Adipocyte (in vitro differentiated cells): ENCODE data around the gene CRACDL.

Experiments used
- DNase-seq: peaks from one replicate; pipeline ENCODE4 v3.0.0-alpha.2; 2015; ENCODE audit warnings: low read depth
- H3K27me3 ChIP-seq: replicated peaks from 2 replicates; pipeline ENCODE4 v1.7.0; 2013; ENCODE audit warnings: mild to moderate bottlenecking, low read length, moderate library complexity; ENCODE audit not compliant: control insufficient read depth, insufficient read depth
- H3K36me3 ChIP-seq: 2 replicates; pipeline ENCODE4 v1.7.0; 2013; ENCODE audit warnings: low read length, mild to moderate bottlenecking, moderate library complexity; ENCODE audit not compliant: control insufficient read depth, insufficient read depth, severe bottlenecking
- H3K4me1 ChIP-seq: 2 replicates; pipeline ENCODE4 v1.7.0; 2013; ENCODE audit warnings: mild to moderate bottlenecking, low read length, moderate library complexity; ENCODE audit not compliant: control insufficient read depth, insufficient read depth
- H3K4me3 ChIP-seq: 2 replicates; pipeline ENCODE4 v1.7.0; 2013; ENCODE audit warnings: mild to moderate bottlenecking, low read length, moderate library complexity
- H3K9ac ChIP-seq: 2 replicates; pipeline ENCODE4 v1.7.0; 2013; ENCODE audit warnings: mild to moderate bottlenecking, low read length, moderate library complexity
- H3K9me3 ChIP-seq: 2 replicates; pipeline ENCODE4 v1.7.0; 2013; ENCODE audit warnings: mild to moderate bottlenecking, low read length, moderate library complexity; ENCODE audit not compliant: control insufficient read depth

Gene CRACDL

DNA sequence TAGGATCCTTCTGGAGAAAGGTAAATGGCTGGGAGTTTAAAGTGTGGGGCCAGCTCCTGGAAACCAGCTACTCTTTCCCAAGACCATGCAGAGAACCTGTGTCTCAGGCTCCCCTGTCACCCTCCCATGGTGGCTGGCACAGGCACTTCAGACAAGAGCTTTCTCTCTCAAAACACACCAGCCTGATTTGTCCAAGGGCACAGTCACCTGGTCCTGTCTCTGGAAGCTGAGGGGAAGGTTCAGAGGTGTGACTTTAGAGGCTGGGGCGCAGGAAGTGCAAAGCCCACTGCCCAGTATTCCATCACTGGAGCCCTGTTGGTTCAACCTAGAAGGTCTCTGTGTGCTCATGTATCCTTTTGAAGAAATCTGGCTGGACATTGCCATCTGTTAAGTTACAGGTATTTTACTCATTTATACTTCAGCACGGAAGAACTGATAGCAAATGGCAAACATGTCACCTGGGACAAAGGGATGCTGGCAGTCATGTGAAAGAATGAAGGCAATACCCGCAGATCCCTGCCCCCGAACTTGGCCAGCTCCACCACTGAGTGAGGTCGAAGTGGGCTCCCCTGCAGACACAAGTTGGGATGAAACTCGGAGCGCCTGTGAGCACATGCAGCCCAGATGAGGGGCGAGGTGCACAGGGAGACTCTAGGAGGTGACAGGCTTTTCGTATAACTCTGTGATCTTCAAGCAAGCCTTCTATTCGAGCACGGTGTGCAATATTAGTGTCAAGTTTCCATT is 108.2 kb downstream of the CRACDL start:
- H3K27me3 ChIP-seq: peaks cover 61% of the 10 kb centered on the region
- no peak overlapping the region for H3K9ac ChIP-seq
- no peak overlapping the region for H3K4me3 ChIP-seq
- H3K36me3 ChIP-seq: no peaks in the 10 kb centered on the region
- H3K9me3 ChIP-seq: no peaks in the 10 kb centered on the region
- H3K4me1 ChIP-seq: no peaks in the 10 kb centered on the region
- no peak for DNase-seq

DNA sequence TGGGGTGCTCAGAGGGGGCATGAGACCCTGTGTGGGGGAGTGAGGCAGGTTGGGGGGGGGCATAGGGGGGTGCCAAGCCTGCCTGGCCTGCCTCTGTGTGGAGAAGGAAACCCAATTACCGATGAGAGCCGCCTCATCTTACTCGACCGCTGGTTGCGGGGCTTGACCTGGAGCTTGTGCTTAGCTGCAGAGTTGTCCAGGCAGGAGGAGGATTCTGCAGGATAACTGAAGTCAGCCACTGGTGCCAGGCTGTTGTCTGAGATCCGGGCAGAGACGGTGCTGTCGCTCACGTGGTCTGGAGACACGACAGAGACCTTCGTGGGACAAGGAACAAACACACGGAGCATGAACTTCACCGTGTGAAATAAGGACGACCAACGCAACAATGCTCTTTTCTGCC is 109.2 kb downstream of the CRACDL start:
- no peak for DNase-seq
- H3K4me1 ChIP-seq: no peaks in the 10 kb centered on the region
- no peaks in the 10 kb centered on the region for H3K9me3 ChIP-seq
- peaks cover 61% of the 10 kb centered on the region for H3K27me3 ChIP-seq
- H3K36me3 ChIP-seq: no peaks in the 10 kb centered on the region
- no peak overlapping the region for H3K9ac ChIP-seq
- H3K4me3 ChIP-seq: no peak overlapping the region

DNA sequence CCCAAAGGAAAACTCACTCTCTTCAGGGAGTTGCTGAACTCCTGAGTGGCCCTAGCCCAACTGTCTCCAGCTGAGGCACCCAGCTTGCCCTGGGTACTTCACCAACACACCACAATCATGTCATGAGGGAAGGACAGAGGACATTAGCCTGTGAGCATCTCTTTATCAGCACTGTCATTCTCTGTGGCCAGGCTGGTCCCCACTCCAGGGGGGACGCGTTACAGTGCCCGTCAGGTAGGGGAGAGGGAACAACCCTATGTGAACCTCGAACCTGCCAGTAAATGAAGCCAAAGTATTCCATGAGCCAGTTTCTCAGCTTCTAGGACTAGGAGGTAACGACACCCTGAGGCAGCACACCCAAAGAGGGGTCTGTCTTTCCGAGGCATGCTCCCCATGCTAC is 110.2 kb downstream of the CRACDL start:
- DNase-seq: no peak
- Histone ChIP-seq H3K9me3 (no peaks in the 10 kb centered on the region), H3K36me3 (no peaks in the 10 kb centered on the region), H3K9ac (no peak overlapping the region), H3K27me3 (peaks cover 66% of the 10 kb centered on the region), H3K4me1 (no peaks in the 10 kb centered on the region), H3K4me3 (no peak overlapping the region)

DNA sequence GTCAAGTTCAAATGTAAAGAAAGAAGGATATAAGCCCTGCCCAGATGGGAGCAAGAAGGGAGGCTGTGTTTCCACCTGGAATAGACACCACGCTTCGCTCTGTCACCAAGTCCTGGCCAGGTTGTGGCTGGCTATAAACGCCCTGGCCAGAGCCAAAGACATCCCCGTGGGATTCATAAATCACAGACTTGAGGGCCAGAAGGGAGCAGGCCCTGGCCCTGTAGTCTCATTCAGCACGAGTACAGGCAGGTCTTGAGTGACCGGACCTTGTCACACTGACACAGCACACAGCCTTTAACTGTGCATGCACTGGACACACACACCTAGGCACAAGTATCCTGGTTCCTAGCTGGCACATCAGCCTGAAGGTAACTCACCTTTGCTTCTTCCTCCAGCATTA is 110.6 kb downstream of the CRACDL start:
- Histone ChIP-seq H3K27me3 (peaks cover 68% of the 10 kb centered on the region), H3K9me3 (no peaks in the 10 kb centered on the region)
- no peak for DNase-seq

DNA sequence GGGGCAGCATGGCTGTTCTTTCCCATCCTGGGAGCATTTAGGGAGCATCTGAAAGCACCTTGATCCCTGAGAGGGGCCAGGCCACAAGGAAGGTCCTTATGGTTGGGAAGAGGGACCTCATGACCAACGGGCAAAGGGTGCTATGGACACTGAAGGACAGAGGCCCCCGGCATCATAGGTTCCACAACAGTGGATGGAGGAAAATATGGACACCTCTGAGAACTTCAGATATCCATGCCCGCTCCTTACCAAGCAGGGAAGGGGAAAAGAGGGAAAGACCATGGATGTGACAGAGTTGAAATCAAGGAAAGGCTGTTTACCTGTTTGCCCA is 111.0 kb downstream of the CRACDL start:
- no peak for DNase-seq
- Histone ChIP-seq H3K4me1 (no peaks in the 10 kb centered on the region), H3K36me3 (no peaks in the 10 kb centered on the region), H3K27me3 (peaks cover 69% of the 10 kb centered on the region), H3K9me3 (no peaks in the 10 kb centered on the region), H3K9ac (no peak overlapping the region), H3K4me3 (no peak overlapping the region)

More for the DNA sequence above, 110.6 kb downstream of the CRACDL start:
- Histone ChIP-seq H3K9ac (no peak overlapping the region), H3K4me1 (no peaks in the 10 kb centered on the region), H3K4me3 (no peak overlapping the region), H3K36me3 (no peaks in the 10 kb centered on the region)

DNA sequence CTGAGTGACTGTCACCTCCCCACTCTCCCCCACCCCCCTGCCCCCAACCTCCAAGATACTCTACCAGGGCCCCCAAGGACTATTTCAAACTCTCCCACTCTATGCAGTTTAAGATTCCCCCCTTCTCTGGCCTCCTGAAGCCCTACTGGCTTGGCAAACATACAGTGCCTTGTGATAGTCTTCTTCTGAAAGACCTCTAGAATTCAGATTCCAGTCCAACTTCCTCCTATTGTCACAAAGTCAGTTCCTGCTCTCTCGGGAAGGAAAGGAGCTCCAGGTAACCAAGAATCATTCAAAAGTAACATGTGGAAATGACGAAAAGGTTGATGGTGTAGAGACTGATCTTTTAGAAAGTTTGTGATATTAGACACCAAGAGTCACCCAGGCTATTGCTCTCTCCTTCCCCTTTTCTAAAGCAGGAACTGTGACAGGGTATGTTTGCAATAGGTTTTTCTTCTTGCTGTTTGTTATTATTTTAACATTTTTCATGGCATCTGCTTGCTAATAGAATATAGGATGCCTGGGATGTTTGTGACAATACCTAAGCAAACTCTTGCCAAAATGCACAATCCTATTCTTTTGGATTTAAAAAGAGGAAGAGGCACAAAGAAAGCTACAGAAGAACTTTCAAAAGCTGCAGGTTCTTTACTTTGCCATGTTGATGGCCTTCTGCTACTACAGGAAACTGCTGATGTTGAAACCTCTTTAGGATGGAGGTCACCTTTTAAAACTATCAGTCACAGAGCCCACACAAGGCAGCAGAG is 111.6 kb downstream of the CRACDL start:
- Histone ChIP-seq H3K27me3 (peaks cover 64% of the 10 kb centered on the region), H3K4me1 (no peaks in the 10 kb centered on the region), H3K9me3 (no peaks in the 10 kb centered on the region), H3K36me3 (no peaks in the 10 kb centered on the region), H3K4me3 (no peak overlapping the region), H3K9ac (no peak overlapping the region)
- no peak for DNase-seq

DNA sequence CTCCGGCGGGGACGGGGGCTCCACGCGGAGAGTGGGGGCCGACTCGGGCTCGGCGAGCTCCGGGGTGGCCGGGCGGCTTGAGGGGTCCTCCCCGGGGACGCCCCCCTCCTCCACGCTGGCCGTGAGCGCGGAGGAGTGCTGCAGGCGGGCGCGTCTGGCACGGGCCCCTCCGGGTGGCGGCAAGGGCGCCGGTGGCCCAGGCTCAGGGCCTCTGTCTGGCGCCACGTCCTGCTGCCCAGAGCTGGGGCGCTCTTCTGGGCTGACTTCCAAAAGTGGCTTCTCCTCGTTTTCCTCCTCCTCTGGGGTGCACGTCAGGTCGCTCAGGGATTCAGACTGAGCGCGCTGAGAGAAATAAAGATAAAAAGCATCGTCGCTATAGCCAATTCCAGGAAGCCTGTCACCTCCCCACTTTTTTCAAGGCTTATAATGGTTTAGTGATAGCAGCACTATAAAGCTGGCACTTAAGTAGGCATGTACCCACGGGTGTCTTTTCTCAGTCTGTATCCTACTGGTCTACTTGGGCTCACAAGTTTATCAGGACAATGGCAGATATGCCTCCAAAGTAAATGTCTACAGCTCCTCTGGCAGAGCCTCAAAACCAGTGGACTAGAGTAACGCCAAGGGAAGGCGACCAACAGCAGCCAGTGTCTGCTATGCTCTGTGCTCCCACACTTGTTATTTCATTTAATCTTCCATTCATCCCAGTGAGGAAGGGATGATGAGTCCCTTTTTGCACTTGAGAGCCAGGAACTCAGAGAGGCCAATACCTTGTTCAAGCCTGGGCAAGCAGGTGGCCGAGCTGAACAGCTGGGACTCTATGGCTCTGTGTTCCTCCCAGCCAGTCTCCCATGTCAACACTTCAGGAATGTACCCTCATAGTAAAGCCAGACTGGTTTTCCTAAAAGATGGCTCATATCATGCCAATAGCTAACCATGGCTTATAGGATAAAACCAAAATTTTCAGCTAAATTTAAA is 112.5 kb downstream of the CRACDL start:
- no peak overlapping the region for H3K9ac ChIP-seq
- peak overlapping the region; percentile 27 for H3K4me3 ChIP-seq
- H3K9me3 ChIP-seq: no peaks in the 10 kb centered on the region
- DNase-seq: no peak
- no peaks in the 10 kb centered on the region for H3K36me3 ChIP-seq
- H3K27me3 ChIP-seq: peaks cover 56% of the 10 kb centered on the region
- no peaks in the 10 kb centered on the region for H3K4me1 ChIP-seq

DNA sequence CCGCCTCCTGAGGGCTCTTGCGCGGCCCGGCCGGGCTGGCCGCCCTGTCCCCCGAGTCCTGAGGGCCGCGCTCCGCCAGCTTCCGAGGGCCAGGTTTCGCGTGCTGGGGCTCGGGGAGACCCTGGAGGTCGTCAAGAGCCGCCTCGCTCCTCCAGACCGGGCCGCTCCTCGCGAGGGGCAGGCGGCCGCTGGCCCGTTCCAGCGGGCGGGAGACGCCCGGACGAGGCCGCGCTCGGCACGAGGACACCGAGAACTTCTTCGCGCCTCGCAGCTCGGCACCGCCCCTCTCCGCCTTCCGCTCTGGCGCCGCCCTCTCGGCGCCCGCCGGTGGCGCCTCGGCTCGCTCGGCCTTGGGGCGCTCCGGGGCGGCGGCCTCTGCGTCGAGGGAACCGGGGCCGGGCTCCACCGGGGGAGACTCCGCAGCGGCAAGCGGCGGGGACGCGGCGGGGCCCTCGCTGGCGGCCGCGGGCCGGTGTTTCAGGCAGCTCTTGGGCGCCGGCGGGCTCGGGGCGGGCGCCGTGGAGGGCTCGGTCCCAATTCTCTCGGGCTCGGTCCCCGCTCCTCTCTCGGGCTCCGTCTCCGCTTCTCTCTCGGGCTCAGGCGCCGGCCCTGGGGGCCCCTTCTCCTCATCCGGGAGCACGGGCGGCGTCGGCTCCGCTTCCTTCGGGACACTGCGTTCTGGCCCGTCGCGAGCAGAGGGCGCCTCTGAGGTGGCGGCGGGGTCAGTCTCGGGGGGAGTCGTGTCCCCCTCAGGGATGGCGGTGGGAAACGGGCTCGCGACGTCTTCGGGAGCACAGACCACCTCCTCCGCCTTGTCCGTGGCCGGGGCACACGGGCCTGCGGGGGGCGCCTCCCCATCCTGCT is 113.5 kb downstream of the CRACDL start:
- Histone ChIP-seq H3K4me1 (no peaks in the 10 kb centered on the region), H3K9ac (no peak overlapping the region), H3K27me3 (peaks cover 48% of the 10 kb centered on the region), H3K9me3 (no peaks in the 10 kb centered on the region), H3K36me3 (no peaks in the 10 kb centered on the region), H3K4me3 (peak overlapping the region; percentile 27)
- DNase-seq: peak; percentile 36

DNA sequence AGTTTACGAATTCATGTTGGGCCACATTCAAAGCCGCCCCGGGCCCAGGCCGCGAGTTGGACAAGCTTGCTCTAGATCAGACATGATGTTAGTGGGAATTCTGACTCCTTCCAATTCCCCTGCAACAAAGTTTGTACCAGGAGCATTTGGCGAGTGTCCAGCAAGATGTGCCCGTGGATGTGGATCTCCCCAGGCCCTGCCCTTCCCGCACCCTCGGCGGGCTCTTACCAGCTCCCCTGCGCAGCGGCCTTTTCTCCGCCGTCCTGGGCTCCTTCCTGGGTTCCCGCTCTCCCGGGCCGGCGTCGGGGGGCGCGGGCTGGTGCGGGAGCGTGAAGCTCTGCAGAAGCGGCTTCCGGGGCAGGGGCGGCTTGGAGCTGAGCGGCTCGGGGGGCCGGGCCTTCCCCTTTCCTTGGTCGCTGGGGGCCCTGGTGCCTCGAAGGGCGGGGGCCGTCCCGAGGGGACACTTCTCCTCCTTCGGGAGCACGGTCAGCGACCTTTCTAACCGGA is 114.3 kb downstream of the CRACDL start:
- Histone ChIP-seq H3K9ac (no peak overlapping the region), H3K36me3 (no peaks in the 10 kb centered on the region), H3K4me1 (no peaks in the 10 kb centered on the region), H3K27me3 (peaks cover 54% of the 10 kb centered on the region), H3K4me3 (no peak overlapping the region), H3K9me3 (no peaks in the 10 kb centered on the region)
- DNase-seq: no peak

DNA sequence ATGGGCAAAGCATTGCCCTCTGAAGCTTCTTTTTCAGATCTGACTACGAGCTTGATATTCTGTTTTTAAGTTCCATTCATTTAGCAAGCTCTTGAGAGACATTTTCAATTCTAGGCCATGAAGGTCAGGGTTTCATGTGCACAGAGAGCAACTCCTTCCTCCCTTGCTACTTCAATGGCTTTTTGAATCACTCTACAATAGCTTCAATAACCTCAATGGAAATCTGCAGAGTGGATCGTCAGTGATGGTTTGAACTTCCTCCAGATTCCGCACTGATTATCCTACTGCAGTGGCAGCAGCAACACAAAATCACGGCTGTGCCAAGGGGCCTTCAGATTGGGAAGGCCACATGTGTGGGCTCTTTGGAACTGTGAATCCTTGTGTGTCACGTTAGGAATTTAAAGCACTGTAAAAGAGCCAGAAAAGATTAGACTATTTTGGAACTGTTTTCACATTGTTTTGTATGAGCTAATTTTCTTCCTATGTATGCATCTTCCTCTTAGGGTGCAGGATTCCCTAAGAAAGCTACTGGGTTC is 116.7 kb downstream of the CRACDL start:
- H3K36me3 ChIP-seq: no peaks in the 10 kb centered on the region
- H3K27me3 ChIP-seq: peaks cover 50% of the 10 kb centered on the region
- no peaks in the 10 kb centered on the region for H3K9me3 ChIP-seq
- H3K9ac ChIP-seq: no peak overlapping the region
- no peaks in the 10 kb centered on the region for H3K4me1 ChIP-seq
- no peak overlapping the region for H3K4me3 ChIP-seq
- DNase-seq: no peak
